Psoas muscle (tissue), 8 donors: Measurements from ENCODE around the gene TNPO2. TPM values are rescaled to one million over a fixed set of nuclear protein-coding genes. Genes with fewer than 3 reads are reported as not detected.

Experiments
- ATAC-seq, 4 donors: fragments of 200-7000 bp; cut with Tn5 transposase; one replicate each; pipeline ENCODE4 v1.9.1; 2020; ENCODE audit warnings: moderate library complexity in 3 of 4, mild to moderate bottlenecking in 2 of 4
- DNase-seq, 2 donors: peaks; one replicate each; pipeline ENCODE4 v3.0.0-alpha.2; 2020
- H3K27ac ChIP-seq: fragments of 200-600 bp; one replicate; pipeline ENCODE4 v1.8.0; 2022
- H3K27me3 ChIP-seq, 3 donors: fragments of 200-600 bp in 1 of 3; one replicate each; pipeline versions ENCODE4 v1.6.1 to v1.8.0; 2013 to 2022; ENCODE audit warnings: low read length in 2 of 3, mild to moderate bottlenecking in 2 of 3, moderate library complexity in 1 of 3; ENCODE audit not compliant: insufficient read depth in 3 of 3
- H3K36me3 ChIP-seq, 2 donors: fragments of 200-600 bp in 1 of 2; one replicate each; pipeline versions ENCODE4 v1.6.1 to v1.8.0; 2013 to 2022; ENCODE audit warnings: low read depth in 1 of 2, mild to moderate bottlenecking in 1 of 2, moderate library complexity in 1 of 2; ENCODE audit not compliant: insufficient read depth in 1 of 2
- H3K4me1 ChIP-seq: fragments of 200-600 bp; one replicate; pipeline ENCODE4 v1.8.0; 2022
- H3K4me3 ChIP-seq: fragments of 200-600 bp; one replicate; pipeline ENCODE4 v1.8.0; 2022; ENCODE audit warnings: mild to moderate bottlenecking
- H3K9me3 ChIP-seq: fragments of 200-600 bp; one replicate; pipeline ENCODE4 v1.8.0; 2022
- WGBS, 3 donors: extraction: QIAGEN DNeasy Blood & Tissue Kit; methylation state at CpG; one replicate each; pipeline versions ENCODE4 v1.1.6 to v1.1.7; 2013; 5-methylcytosine and 5-hydroxymethylcytosine counted together
- intact Hi-C, 2 donors: fragments of 100-400 bp; cut with DNase I; formaldehyde crosslinking; loops; one replicate each; pipeline versions ENCODE4 v1.11.0 to v1.14.2; 2022
- polyA plus RNA-seq, 3 donors: library from polyadenylated mRNA; stranded (reverse); fragments of 200-250 nt; gene quantifications; one replicate each; pipeline ENCODE4 v1.2.3, GENCODE V29; 2013
- total RNA-seq, 4 donors: library from RNA; stranded (reverse); fragmentation: NEBNext Ultra II Directional in 2 of 4; extraction: Animal tissue kit (Norgen Biotek cat#: 25700) in 2 of 4; gene quantifications; one replicate each; pipeline versions ENCODE4 v1.2.1 to v1.2.4, GENCODE V29; 2021 to 2023
- TF ChIP-seq, protein P1 (sequence below): fragments of 200-600 bp; IDR thresholded peaks from one replicate; pipeline ENCODE4 v1.8.0; 2022; ENCODE audit warnings: antibody characterized with exemption
- donor health status: healthy with polysubstance abuse.
- donor health status: DM: no; HTN: no; CAD: no; lungs with moderate emphysema.
- donor health status: Bipolar disorder and iron deficiency.
- donor health status: healthy.
- donor health status: DM: yes; HTN: yes; CAD: no.
- donor health status: DM: no; HTN: no; CAD: no.
- donor health status: DM: no; HTN: no; CAD: no.
- donor health status: DM: yes; HTN: yes; CAD: no.

TNPO2 gene
- total and polyA plus RNA-seq, 7 donors, result 17.4 to 48.1 (median 31.2) TPM

DNA sequence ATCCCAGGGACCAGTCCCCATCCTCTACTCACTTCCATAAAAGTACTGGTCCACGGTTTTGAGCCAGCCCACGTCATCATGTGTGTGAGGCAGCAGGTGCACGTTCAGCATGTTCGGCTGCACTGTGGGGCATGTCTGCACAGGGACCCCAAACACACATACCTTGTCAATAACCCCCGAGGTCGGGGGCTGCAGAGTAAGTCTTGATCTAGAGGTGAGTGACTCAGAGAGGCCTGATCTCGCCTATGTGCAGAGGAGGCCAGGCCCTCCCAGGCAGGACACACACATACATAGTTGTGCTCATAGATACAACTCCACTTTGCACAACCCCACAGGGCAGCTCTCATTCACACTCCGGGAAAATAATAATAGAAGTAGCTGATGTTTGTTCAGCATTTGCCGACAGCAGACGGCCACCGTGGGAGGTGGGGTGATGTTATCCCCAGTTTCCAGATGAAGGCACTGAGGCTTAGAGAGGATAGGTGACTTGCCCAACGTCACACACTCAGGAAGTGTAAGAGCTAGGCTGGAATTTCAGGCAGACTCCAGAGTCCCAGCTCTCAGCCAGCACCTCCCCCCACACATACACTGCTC, 58.0 kb downstream of the TNPO2 start:
- peaks cover 32% of the 10 kb centered on the region for H3K4me1 ChIP-seq

DNA sequence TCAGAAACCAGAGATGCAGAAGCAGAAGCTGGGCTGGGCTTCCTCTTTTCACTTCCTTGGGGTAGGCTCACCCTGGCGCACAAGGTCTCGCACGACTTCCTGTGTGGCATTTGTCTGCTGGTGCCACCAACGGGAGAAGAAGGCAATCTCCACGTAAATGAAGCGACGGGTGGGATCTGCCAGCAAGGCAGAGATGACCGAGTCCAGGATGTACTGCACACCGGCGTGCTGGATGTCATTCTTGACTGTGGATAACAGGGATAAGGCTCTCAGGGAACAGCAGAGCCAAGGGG, 58.5 kb downstream of the TNPO2 start:
- peaks cover 0 to 55% of the 10 kb centered on the region in 2 donors for H3K36me3 ChIP-seq
- ATAC-seq, result no peak
- H3K27ac ChIP-seq, result no peak overlapping the region
- peak in 1 of 2 donors; percentile 69 for DNase-seq
- intact Hi-C loops, result no loop called here
- H3K4me3 ChIP-seq, result peak overlapping the region; percentile 98
- TF ChIP-seq, protein P1, sequence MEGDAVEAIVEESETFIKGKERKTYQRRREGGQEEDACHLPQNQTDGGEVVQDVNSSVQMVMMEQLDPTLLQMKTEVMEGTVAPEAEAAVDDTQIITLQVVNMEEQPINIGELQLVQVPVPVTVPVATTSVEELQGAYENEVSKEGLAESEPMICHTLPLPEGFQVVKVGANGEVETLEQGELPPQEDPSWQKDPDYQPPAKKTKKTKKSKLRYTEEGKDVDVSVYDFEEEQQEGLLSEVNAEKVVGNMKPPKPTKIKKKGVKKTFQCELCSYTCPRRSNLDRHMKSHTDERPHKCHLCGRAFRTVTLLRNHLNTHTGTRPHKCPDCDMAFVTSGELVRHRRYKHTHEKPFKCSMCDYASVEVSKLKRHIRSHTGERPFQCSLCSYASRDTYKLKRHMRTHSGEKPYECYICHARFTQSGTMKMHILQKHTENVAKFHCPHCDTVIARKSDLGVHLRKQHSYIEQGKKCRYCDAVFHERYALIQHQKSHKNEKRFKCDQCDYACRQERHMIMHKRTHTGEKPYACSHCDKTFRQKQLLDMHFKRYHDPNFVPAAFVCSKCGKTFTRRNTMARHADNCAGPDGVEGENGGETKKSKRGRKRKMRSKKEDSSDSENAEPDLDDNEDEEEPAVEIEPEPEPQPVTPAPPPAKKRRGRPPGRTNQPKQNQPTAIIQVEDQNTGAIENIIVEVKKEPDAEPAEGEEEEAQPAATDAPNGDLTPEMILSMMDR, result no peak
- peaks cover 27% of the 10 kb centered on the region for H3K4me1 ChIP-seq
- H3K27me3 ChIP-seq, result no peaks in the 10 kb centered on the region
- H3K9me3 ChIP-seq, result no peaks in the 10 kb centered on the region
- WGBS, 3 donors, result 70 to 86% (median 85%) methylated on average over 10 of the region's 10 CpGs

More for the DNA sequence above, 58.0 kb downstream of the TNPO2 start:
- H3K27ac ChIP-seq, result no peak overlapping the region
- H3K27me3 ChIP-seq, result no peaks in the 10 kb centered on the region
- TF ChIP-seq, protein P1, result no peak
- peak overlapping the region; percentile 98 for H3K4me3 ChIP-seq
- H3K36me3 ChIP-seq, result peaks cover 0 to 50% of the 10 kb centered on the region in 2 donors
- DNase-seq (no peak), ATAC-seq (peak in 3 of 4 donors; percentile 1 to 2 (median 2))
- no peaks in the 10 kb centered on the region for H3K9me3 ChIP-seq
- WGBS, 3 donors, result 46 to 61% (median 50%) methylated on average over 12 of the region's 12 CpGs
- intact Hi-C loops, result no loop called here

DNA sequence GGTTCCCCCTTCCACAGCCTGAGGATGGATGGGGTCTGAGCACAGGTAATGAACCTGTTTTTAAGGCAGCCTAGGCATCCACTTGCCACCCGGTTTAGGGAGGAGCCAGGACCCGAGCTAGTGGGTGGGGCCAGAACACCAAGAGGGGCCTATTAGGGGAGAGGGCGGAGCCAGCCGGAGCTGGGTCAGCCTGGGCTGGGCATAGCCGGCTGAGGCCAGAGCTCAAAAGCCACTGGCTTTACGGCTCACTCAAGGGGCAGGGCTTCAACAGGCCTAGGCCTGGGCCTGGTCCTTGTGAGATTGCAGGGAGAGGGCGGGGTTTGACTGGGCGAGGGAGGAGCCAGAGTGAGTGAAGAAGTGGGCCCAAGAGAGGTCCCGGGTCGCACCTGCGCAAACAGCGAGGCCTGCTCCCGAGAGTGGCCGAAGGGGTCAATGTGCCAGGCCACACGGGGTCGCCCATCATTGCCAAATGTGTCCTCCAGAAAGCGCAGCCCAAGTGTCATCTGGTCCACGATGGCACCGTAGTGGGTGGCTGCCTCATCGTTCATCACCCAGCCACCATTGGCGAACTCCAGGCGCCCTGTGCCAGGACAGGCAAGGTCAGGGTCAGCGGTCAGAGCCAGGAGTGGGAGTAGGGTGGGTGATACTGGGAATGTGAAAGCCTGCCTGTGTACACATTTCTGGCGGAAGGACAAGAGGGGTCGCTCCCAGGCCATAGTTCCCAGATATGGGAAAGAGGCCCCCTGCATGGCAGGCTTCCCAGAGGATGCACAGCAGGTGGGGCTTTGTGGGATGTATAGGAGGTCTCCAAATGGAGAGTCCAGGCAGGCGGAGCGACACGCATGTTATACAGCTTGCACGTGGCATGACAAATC, 59.1 kb downstream of the TNPO2 start:
- ATAC-seq, result no peak
- Histone ChIP-seq H3K4me3 (peak overlapping the region; percentile 98), H3K4me1 (peaks cover 25% of the 10 kb centered on the region), H3K36me3 (peaks cover 0 to 61% of the 10 kb centered on the region in 2 donors), H3K27ac (no peak overlapping the region), H3K27me3 (no peaks in the 10 kb centered on the region), H3K9me3 (no peaks in the 10 kb centered on the region)
- DNase-seq, result no peak
- TF ChIP-seq, protein P1, result no peak
- WGBS, 3 donors, result 81 to 83% (median 82%) methylated on average over 29 of the region's 29 CpGs
- intact Hi-C loops, result no loop called here

DNA sequence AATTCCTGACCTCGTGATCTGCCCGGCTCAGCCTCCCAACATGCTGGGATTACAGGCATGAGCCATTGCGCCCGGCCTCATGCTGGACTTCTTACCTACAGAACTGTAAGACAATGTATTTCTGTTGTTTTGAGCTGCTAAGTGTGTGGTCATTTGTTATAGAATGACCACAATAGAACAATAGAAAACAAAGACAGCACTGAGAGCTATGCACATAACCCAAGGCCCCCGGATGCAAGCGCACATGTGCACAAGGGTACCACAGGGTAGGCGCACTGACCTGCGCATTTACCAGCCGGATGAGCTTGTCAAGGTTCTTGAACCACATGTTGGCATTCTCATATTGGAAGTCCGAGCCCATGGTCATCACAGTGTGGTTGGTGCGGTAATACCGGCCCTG, 62.8 kb downstream of the TNPO2 start:
- Histone ChIP-seq H3K27ac (no peak overlapping the region), H3K27me3 (no peaks in the 10 kb centered on the region), H3K4me1 (peaks cover 7% of the 10 kb centered on the region), H3K36me3 (peaks cover 0 to 87% of the 10 kb centered on the region in 2 donors), H3K4me3 (no peak overlapping the region), H3K9me3 (no peaks in the 10 kb centered on the region)
- TF ChIP-seq, protein P1, result no peak
- ATAC-seq (no peak), DNase-seq (no peak)
- intact Hi-C loops, result no loop called here
- WGBS, 3 donors, result 93 to 97% (median 94%) methylated on average over 12 of the region's 12 CpGs
